HG03064 (cell line): Measurements from ENCODE around the gene LYZ.
"Not testable (repeated sequence)": the region's sequence is repeated elsewhere in the genome, so short reads cannot be mapped to it uniquely, and the experiment has no call there.

Source experiments
- ATAC-seq: cut with Tn5 transposase; IDR thresholded peaks from one replicate; pipeline ENCODE4 v1.9.1; 2021; ENCODE audit warnings: low read depth; ENCODE audit not compliant: unreplicated experiment

The LYZ gene

DNA sequence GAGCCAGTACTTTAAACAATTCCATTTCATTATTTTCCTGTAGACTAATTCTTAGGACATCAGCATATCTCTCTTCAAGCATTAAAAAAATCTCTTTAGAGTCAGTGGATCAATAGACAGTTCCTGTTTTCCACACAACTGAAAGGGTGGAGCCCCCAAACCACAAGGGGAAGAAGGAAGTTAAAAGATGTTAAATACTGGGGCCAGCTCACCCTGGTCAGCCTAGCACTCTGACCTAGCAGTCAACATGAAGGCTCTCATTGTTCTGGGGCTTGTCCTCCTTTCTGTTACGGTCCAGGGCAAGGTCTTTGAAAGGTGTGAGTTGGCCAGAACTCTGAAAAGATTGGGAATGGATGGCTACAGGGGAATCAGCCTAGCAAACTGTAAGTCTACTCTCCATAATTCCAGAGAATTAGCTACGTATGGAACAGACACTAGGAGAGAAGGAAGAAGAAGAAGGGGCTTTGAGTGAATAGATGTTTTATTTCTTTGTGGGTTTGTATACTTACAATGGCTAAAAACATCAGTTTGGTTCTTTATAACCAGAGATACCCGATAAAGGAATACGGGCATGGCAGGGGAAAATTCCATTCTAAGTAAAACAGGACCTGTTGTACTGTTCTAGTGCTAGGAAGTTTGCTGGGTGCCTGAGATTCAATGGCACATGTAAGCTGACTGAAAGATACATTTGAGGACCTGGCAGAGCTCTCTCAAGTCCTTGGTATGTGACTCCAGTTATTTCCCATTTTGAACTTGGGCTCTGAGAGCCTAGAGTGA, at the start of gene LYZ:
TSS of gene LYZ (plus strand) at position 220 of the 777 bp plus-strand sequence. CDS start at position 248, 28 bp downstream.
- no peak for ATAC-seq

DNA sequence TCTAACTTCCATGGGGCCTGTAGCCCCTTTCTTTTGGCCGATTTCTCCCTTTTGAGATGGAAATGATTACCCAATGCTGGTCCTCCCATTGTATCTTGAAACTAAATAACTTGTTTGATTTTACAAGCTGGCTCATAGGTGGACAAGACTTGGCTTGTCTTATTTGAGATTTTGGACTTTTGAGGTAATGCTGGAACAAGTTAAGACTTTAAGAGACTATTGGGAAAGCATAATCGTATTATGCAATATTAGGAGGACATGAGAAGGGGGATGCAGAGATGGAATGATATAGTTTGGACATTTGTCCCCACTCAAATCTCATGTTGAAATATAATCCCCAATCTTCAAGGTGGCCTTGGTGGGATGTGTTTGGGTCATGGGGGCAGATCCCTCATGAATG, 49.2 kb upstream of the LYZ start:
- ATAC-seq, result no peak

DNA sequence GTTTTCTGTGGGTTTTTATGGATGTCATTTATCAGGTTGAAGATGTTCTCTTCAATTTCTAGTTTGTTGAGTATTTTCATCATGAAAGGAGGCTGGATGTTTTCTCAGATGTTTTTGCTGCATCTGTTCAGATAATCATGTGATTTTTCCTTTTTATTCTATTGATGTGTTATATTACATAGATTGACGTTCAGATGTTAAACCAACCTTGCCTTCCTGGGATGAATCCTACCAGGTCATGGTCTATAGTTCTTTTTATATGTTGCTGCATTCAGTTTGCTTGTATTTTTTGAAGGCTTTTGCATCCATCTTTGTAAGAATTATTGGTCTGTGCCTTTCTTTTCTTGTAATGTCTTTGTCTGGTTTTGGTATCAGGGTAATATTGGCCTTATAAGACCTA, 43.9 kb upstream of the LYZ start:
- ATAC-seq, result no peak

DNA sequence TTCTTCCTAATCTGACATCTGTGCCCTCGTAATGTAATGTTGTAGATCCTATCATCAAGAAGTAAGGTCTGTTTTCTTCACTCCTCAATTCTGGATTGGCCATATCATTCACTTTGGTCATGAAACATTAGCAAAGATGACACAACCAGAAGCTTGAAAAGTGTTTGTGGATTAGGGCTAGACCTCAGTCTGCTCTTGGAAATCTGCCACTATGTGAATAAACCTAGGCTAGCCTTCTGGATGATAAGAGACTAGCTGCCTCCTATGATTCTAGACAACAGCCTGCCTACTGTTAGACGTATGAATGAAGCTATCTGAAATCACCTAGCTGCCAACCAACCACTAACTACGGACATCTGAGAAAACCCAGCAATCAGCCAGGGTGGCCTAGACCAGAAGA, 38.7 kb upstream of the LYZ start:
- ATAC-seq, result no peak

DNA sequence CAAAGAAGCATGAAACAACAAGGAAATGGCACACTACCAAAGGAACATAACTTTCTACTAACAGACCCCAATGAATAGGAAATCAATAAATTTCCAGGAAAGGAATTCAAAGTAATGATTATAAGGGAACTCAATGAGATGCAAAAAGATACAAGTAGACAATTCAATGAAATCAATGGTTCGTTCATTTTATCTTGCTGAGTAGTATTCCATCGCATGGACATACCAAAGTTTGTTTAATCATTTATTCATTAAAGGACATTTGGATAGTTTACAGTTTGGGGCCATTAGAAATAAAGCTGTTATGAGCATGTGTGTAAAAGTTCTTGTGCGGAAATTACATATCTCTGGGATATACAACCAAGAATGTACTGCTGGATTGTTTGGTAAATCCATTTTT, 35.0 kb upstream of the LYZ start:
- ATAC-seq, result no peak

DNA sequence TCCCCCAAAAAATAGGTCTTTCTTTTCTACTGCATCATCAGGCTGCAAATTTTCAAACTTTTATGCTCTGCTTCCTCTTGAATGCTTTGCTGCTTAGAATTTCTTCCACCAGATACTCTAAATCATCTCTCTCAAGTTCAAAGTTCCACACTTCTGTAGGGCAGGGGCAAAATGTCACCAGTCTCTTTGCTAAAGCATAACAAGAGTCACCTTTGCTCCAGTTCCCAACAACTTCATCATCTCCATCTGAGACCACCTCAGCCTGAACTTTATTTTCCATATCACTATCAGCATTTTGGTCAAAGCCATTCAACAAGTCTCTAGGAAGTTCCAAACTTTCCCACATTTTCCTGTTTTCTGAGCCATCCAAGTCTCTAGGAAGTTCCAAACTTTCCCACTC, 31.4 kb upstream of the LYZ start:
- ATAC-seq, result not testable (repeated sequence)

DNA sequence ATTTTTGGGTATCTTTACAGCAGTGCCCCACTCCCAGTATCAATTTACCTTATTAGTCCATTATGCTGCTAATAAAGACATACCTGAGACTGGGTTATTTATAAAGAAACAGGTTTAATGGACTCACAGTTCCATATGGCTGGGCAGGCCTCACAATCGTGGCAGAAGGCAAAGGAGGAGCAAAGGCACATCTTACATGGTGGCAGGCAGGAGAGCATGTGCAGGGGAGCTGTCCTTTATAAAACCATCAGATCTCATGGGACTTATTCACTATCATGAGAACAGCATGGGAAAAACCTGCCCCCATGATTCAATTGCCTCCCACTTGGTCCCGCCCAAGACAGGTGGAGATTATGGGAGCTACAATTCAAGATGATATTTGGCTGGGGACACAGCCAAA, 30.9 kb upstream of the LYZ start:
- not testable (repeated sequence) for ATAC-seq

DNA sequence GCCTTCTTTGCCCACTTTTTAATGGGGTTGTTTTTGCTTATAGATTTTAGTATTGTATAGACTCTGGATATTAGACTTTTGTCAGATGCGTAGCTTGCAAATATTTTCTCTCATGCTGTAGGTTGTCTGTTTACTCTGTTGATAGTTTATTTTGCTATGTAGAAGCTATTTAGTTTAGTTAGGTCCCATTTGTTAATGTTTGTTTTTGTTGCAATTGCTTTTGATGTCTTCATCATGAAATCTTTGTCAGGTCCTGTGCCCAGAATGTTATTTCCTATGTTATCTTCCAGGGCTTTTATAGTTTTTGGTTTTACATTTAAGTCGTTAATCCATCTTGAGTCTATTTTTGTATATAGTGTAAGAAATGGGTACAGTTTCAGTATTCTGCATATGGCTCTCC, 30.0 kb upstream of the LYZ start:
- ATAC-seq, result no peak

DNA sequence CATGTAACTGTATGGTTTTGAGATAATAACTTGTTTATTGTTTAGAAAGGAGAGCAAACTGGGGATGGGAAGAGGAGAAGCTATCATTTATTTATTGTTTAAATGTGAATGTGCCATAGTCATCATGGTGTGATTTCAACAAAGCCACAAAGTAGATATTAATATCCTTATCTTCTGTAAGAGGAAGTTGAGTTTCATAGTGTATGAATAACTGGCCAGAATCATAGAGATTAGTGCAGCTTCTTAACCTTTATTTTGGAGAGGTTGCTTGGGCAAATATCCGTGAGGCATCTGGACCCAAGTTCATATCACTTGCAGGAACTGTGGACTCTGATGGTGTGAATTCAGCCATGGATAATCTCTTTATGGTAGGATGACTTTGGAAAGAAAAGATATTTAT, 26.8 kb upstream of the LYZ start:
- ATAC-seq, result no peak

DNA sequence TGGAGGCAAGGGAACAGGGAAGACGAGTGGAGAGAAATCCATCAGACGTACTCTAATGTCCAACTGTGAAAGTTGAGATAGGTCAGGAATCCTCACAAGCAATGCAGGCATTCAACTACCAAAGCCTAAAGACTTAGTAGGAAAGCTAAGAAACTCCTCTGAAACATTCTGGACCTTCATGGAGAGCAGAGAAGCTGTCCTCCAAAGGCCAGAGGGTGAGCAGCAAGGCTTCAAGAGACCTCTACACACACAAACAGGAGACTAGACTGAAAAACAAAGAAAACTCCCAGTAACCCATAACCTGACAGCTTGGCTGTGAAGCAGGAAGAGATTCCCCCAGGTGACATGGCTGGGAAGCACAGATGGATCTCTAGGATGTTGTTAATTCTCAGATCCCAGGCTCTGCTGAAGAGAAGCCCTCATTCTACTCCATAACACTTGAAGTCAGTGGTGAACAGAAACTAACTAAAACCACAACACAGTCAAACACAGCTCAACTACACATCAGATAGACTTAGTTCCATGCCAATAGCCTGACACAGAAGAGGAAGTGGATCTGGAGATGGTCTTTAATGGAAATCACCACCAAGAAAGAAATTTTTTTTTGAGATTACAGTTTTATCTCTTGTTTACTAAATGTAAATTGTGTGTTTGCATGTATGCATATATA, 23.2 kb upstream of the LYZ start:
- ATAC-seq, result peak; percentile 90

DNA sequence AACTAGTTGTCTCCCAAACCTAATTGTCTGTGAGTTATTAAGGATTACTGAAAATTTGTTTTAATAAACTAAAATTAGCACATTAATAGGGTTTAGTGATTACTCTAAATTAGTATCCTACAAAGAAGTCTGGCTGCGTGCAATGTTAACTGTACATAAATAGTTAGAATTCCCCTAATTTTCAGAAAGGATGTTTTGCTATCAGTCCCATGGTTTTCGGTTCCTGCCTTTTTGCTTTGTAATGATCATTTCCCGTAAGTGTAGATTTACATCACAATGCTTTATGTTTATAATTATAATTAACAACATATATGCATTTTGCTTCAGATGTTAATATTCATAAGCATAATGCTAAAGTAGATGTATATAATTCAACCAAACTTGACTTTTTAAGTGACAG, 19.8 kb upstream of the LYZ start:
- ATAC-seq, result no peak

DNA sequence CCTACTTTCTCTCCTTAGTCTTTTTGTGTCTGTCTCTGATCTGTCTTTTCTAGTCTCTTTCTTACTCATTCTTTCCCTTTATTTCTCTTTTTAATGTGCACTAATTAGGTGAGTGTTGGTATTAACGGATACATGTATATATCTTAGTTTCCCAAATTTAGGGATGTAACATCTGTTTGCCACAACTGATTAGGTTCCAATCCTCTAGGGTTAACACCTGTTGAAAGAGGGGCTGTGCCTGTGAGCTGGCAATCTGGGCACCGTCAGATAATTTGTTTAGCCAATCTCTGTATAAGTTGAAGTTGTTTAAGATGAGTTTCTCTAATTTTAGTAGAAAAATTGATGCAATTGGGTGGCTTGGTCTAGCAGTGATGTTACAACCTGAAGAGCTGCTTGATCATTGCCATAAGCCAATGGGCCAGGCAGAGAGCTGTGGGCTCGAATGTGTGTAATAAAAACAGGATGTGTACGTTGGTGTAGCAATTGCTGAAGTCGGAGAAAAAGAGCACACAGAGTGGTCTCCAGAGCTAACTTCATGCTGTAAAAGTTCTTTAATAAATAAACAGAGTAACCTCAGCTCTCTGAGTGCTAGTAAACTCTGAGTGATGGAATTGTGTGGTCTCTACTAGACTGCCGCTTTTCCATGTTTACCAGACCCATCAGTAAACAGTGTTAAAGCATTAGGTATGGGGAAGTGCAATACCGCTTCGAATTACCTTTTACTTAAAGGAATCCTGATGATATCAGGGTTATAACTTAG, 18.3 kb upstream of the LYZ start:
- no peak for ATAC-seq

DNA sequence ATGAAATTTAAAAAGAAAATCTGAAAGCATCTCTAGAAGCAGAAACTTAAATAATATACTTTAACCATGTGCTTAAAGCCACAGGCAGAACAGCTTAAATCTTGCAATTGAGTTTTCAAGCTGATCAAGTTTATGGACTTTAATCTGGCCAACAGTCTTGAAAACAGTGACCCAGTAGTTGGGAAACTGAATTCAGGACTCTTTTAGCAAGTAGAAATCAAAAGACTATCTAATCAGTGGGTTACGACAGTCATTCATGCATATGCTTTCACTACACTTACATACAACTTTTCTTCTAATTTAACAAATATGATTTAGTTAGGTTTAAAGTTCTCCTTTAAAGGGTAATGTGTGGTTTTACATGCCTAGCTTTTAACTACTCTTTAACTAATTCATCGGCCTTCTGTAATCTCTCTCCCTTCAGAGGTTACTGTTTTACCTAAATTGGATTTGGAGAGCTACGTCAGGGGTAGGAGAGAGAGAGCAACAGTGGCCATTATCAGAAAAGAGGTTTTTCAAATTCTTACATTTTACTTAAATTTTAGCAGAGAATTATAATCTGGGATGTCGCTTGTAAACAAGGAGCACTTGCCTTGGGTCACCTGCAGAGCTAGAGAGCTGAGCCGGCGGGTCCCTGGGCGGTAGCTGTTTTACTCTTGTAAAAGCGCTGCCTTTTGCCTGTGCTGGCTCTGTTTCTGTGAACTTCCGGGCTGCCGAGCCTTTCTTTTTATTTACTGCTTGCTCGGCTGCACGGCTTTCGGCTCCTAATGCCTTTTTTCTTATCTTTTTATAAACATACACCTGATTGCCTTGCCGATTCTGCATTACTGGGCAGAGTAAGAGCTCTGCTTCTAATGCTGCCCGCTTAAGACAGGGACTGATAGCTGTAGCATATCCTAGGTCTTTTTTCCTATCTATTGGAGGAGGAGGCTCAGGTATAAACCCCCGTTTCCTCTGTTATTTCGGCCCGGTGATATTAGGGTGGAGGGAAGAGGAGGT, 17.4 kb upstream of the LYZ start:
- peak; percentile 78 for ATAC-seq

DNA sequence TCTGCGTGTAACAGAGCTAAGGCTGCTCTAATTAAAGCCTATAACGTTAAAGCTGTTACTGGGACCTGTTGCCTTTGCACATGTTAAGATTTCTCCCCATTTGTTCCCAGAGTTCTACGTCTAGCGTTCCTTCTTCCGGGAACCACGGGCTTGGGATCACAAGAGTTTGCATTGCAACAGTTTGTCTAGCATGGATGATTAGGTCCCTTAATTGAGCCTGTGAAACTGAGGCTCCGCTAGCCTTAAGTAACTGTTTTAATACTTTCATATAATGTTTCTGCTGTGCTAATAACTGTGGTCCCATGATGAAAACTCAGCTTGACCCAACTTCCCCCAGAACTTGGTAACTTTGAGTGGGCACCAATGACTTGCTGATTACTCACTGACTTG, 16.7 kb upstream of the LYZ start:
- no peak for ATAC-seq

DNA sequence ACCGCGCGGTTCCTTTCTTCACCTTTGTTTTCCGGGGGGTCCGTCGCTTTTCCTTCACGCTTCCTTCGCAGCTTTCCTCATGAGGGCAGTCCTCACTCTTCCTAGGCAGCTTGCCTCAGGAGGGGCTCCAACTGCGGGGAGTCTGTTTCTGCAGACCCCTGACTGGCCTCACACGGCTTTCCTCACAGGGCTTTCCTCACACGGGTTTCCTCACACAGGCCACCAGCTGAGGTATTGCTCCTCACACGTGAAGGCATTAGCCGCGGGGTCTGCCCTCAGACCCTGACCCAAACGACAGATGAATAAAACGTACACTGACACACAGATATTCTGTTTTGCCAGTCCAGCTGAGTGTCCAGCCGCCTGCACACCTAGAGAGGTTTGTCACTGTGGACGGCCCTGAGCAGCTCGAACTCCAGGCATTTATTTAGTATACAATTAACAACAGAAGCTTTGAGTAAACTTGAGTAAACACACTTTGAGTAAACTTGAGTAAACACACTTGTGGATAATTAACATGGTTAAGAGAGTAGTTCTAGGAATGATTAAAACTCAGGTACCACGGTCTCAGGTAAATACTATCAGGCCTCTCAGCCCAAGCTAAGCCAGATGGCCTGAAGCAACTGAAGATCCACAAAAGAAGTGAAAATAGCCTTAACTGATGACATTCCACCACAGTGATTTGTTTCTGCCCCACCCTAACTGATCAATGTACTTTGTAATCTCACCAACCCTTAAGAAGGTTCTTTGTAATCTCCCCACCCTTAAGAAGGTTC, 16.1 kb upstream of the LYZ start:
- no peak for ATAC-seq

DNA sequence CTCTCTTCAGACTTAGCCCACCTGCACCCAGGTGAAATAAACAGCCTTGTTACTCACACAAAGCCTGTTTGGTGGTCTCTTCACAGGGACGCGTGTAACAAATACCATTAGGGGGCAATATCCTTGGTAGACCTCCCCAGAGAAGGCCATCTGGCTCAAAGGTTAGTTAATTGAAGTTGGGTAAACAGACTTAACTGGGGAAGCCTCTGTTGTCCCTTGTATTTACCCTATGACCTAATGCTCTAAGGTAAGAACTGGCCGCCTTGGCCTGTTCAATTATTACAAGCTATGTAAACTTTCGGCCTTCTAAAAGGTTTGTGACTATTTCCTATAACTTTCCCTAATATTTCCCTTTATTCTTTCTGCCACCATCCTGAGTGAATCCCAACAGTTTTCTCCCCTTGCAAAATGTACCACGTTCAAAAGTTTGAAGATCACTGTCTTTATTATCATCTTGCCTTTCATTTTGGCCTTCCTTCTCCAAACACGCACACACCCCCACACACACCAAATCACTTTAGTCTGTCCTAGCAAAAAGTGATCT, 15.3 kb upstream of the LYZ start:
- no peak for ATAC-seq

DNA sequence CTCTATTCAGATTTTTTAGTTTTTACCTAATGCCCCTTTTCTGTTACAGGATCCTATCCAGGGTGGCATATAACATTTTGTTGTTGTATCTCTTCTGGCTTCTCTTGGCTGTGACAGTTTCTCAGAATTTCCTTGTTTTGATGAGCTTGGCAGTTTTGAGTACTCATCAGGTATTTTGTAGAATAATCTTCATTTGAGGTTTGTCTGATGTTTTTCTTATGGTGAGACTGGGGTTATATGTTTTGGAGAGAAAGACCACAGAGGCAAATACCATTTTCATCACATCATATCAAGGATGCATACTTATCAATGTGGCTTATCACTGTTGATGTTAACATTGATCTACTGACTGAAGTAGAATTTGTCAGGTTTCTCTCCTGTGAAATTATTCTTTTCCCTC, 14.0 kb upstream of the LYZ start:
- no peak for ATAC-seq

DNA sequence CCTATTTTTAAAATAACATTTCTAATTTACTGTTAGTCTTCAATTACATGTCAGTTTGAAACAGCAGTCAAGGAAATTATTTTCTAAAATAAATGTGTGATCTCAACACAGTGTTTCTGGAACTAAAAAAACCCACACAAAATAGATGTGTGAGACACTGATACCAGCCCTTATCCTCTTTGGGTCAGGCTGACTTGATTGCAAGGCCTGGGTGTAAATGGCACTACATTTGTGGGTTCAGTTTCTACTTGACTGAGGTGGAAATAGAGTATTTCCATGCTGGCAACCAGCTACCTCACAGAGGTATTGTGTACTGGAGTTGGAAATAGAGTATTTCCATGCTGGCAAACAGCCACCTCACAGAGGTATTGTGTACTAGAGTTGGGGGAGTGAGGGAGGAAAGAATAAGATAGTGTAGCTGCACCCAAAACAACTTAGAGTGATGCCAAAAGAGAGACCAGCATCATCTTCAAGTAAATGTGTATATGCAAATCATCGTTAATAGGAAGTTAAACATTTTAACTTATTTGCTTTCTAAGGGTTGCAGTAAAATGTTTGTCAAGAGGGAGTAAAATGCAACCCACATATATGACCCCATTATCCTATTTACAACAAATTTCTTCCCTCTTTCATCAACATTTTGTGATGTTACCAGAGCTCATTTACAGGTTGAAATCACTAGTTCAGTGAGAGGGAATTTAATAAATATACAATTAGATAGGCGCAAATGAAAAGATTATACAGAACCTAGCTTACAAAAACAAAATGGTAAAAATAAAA, 10.7 kb upstream of the LYZ start:
- no peak for ATAC-seq
